ENCODE results near the gene CAPN10. TPM values are rescaled to one million over a fixed set of nuclear protein-coding genes. Genes with fewer than 3 reads are reported as not detected.

Gene CAPN10
- total and polyA plus RNA-seq, 9 donors: 2.2 to 34.3 (median 25.1) TPM

GRCh38 chr2:240567872-240568677 is 18.5 kb upstream of the CAPN10 start, which contains the start of gene RNPEPL1:
RNPEPL1 (plus strand) TSS chr2:240568484; CDS start chr2:240568587, 103 bp downstream.
- Histone ChIP-seq H3K27me3 (no peaks in the 10 kb centered on the region), H3K4me1 (ENCODE audit: insufficient read depth) (peaks cover 17% of the 10 kb centered on the region), H3K36me3 (no peaks in the 10 kb centered on the region), H3K27ac (peak within 1 kb of the TSS; percentile 72 to 83), H3K4me3 (peak within 1 kb of the TSS; percentile 78), H3K9me3 (no peaks in the 10 kb centered on the region)
- peak; percentile 28 to 63 (median 55) for DNase-seq
- peak in 1 of 3 donors; percentile 20 for TF ChIP-seq CTCF (IDR thresholded peaks at IDR 0.05)
- TF ChIP-seq EP300 (IDR thresholded peaks at IDR 0.05): no peak
- WGBS, 3 donors: 0 to 1% (median 1%) methylated on average over 15 to 101 of the region's 106 CpGs
- intact Hi-C loops (cut with DNase I): loop anchor here in 2 of 4 donors (10.0 kb wide), 2 partner anchors 333 to 1163 kb away; partner anchors contain the start of gene HDAC4 (in 1 of the 2)

GRCh38 chr2:240568678-240569522 is 17.6 kb upstream of the CAPN10 start:
- no peaks in the 10 kb centered on the region for H3K36me3 ChIP-seq
- peak; percentile 67 to 84 (median 79) for DNase-seq
- H3K9me3 ChIP-seq: no peaks in the 10 kb centered on the region
- intact Hi-C loops (cut with DNase I): loop anchor here in 2 of 4 donors (10.0 kb wide), 2 partner anchors 334 to 1164 kb away; partner anchors contain the start of gene HDAC4 (in 1 of the 2)
- H3K27ac ChIP-seq: peak overlapping the region; percentile 59 to 69
- peak overlapping the region; percentile 59 for H3K4me3 ChIP-seq
- peaks cover 17% of the 10 kb centered on the region for H3K4me1 ChIP-seq (ENCODE audit: insufficient read depth)
- TF ChIP-seq CTCF (IDR thresholded peaks at IDR 0.05) (no peak), POLR2A (IDR thresholded peaks at IDR 0.05) (no peak), EP300 (IDR thresholded peaks at IDR 0.05) (no peak)
- 0 to 5% (median 2%) methylated on average over 6 to 93 of the region's 93 CpGs for WGBS, 3 donors
- no peaks in the 10 kb centered on the region for H3K27me3 ChIP-seq

- intact Hi-C loops (cut with DNase I): loop anchor here in 2 of 4 donors (10.0 kb wide), 2 partner anchors 335 to 1165 kb away; partner anchors contain the start of gene HDAC4 (in 1 of the 2)
- Histone ChIP-seq H3K4me1 (ENCODE audit: insufficient read depth) (peaks cover 17% of the 10 kb centered on the region), H3K27me3 (no peaks in the 10 kb centered on the region), H3K9me3 (no peaks in the 10 kb centered on the region), H3K4me3 (peak overlapping the region; percentile 59), H3K36me3 (no peaks in the 10 kb centered on the region), H3K27ac (peak overlapping the region in 1 of 2 donors; percentile 59)
- peak in 4 of 5 donors; percentile 19 to 48 (median 38) for DNase-seq
- TF ChIP-seq CTCF (IDR thresholded peaks at IDR 0.05) (no peak), POLR2A (IDR thresholded peaks at IDR 0.05) (no peak), EP300 (IDR thresholded peaks at IDR 0.05) (no peak)
- WGBS, 3 donors: 80 to 81% (median 81%) methylated on average over 9 of the region's 9 CpGs
Observed at GRCh38 chr2:240569523-240569997, 17.0 kb upstream of the CAPN10 start.

- Histone ChIP-seq H3K4me1 (ENCODE audit: insufficient read depth) (peaks cover 17% of the 10 kb centered on the region), H3K4me3 (no peak overlapping the region), H3K36me3 (no peaks in the 10 kb centered on the region), H3K9me3 (no peaks in the 10 kb centered on the region), H3K27ac (no peak overlapping the region), H3K27me3 (no peaks in the 10 kb centered on the region)
- DNase-seq: peak; percentile 11 to 39 (median 25)
- no peak for TF ChIP-seq CTCF (IDR thresholded peaks at IDR 0.05)
- TF ChIP-seq POLR2A (IDR thresholded peaks at IDR 0.05): no peak
- no peak for TF ChIP-seq EP300 (IDR thresholded peaks at IDR 0.05)
- intact Hi-C loops (cut with DNase I): loop anchor here in 2 of 4 donors (10.0 kb wide), 2 partner anchors 335 to 1165 kb away; partner anchors contain the start of gene HDAC4 (in 1 of the 2)
- 91% methylated on average over 15 of the region's 15 CpGs for WGBS, 3 donors
Observed at GRCh38 chr2:240569998-240570530, 16.5 kb upstream of the CAPN10 start.

Measured in ovary (tissue), 9 donors.